IMR-90 (cell line): ENCODE data around the gene MTCL1.

Source experiments
- BHLHE40 ChIP-seq: fragments of 150-350 bp; IDR thresholded peaks from 2 replicates; pipeline ENCODE4 v1.6.1; 2016; ENCODE audit warnings: mild to moderate bottlenecking, low read depth, low read length
- MAFK ChIP-seq: IDR thresholded peaks from 2 replicates; pipeline ENCODE4 v1.6.1; 2012; ENCODE audit warnings: low read depth, low read length, improper control_type of control experiment
- MXI1 ChIP-seq: IDR thresholded peaks from 2 replicates; pipeline ENCODE4 v1.6.1; 2012; ENCODE audit warnings: low read depth, mild to moderate bottlenecking, low read length, moderate library complexity, borderline replicate concordance
- POLR2A ChIP-seq: IDR thresholded peaks from 2 replicates; pipeline ENCODE4 v1.6.1; 2012; ENCODE audit warnings: mild to moderate bottlenecking, low read depth, low read length
- RAD21 ChIP-seq: IDR thresholded peaks from 2 replicates; pipeline ENCODE4 v1.6.1; 2012; ENCODE audit warnings: low read length, improper control_type of control experiment
- RCOR1 ChIP-seq: IDR thresholded peaks from 2 replicates; pipeline ENCODE4 v1.6.1; 2012; ENCODE audit warnings: mild to moderate bottlenecking, low read length, improper control_type of control experiment; ENCODE audit not compliant: insufficient replicate concordance
- RFX5 ChIP-seq: IDR thresholded peaks from 2 replicates; pipeline ENCODE4 v1.8.0; 2012; ENCODE audit warnings: low read depth, mild to moderate bottlenecking, low read length, moderate library complexity
- TF ChIP-seq, protein P1 (sequence below): conservative IDR thresholded peaks from 2 replicates; pipeline ENCODE4 v1.5.1; 2012; ENCODE audit warnings: mild to moderate bottlenecking, low read depth, low read length, improper control_type of control experiment
- TF ChIP-seq, protein P2 (sequence below): fragments of 150-350 bp; IDR thresholded peaks from 2 replicates; pipeline ENCODE4 v1.6.1; 2017; ENCODE audit warnings: mild to moderate bottlenecking, antibody characterized with exemption, low read length, low read depth
- TF ChIP-seq, protein P3 (sequence below): fragments of 150-350 bp; IDR thresholded peaks from 2 replicates; pipeline ENCODE4 v1.6.1; 2016; ENCODE audit warnings: low read depth, mild to moderate bottlenecking, low read length, moderate library complexity, borderline replicate concordance

DNA sequence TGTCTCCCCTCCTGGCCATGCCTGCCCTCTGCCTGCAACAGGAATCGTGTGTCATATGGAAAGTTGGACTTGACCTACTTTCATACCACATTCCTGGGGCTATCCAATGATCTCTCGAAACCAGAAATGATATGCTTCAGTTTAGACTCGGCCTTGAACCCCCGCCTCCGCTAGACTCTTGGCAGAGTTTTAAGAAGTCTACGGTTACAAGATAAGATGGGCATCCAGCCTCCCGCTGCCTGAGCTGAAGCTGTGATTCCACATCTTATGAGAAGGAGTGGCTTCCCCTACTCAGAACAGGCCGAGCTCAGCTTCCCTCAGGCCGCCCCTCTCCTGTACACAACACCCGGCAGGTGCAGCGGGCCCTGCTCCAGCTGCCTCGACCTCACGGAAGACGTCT lies 73.9 kb downstream of the MTCL1 start:
- TF ChIP-seq, protein P1, sequence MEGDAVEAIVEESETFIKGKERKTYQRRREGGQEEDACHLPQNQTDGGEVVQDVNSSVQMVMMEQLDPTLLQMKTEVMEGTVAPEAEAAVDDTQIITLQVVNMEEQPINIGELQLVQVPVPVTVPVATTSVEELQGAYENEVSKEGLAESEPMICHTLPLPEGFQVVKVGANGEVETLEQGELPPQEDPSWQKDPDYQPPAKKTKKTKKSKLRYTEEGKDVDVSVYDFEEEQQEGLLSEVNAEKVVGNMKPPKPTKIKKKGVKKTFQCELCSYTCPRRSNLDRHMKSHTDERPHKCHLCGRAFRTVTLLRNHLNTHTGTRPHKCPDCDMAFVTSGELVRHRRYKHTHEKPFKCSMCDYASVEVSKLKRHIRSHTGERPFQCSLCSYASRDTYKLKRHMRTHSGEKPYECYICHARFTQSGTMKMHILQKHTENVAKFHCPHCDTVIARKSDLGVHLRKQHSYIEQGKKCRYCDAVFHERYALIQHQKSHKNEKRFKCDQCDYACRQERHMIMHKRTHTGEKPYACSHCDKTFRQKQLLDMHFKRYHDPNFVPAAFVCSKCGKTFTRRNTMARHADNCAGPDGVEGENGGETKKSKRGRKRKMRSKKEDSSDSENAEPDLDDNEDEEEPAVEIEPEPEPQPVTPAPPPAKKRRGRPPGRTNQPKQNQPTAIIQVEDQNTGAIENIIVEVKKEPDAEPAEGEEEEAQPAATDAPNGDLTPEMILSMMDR, result no peak
- TF ChIP-seq, protein P2, sequence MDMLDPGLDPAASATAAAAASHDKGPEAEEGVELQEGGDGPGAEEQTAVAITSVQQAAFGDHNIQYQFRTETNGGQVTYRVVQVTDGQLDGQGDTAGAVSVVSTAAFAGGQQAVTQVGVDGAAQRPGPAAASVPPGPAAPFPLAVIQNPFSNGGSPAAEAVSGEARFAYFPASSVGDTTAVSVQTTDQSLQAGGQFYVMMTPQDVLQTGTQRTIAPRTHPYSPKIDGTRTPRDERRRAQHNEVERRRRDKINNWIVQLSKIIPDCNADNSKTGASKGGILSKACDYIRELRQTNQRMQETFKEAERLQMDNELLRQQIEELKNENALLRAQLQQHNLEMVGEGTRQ, result no peak
- no peak for TF ChIP-seq POLR2A
- TF ChIP-seq RAD21, result no peak
- no peak for TF ChIP-seq RFX5
- TF ChIP-seq BHLHE40, result no peak
- no peak for TF ChIP-seq RCOR1
- TF ChIP-seq, protein P3, sequence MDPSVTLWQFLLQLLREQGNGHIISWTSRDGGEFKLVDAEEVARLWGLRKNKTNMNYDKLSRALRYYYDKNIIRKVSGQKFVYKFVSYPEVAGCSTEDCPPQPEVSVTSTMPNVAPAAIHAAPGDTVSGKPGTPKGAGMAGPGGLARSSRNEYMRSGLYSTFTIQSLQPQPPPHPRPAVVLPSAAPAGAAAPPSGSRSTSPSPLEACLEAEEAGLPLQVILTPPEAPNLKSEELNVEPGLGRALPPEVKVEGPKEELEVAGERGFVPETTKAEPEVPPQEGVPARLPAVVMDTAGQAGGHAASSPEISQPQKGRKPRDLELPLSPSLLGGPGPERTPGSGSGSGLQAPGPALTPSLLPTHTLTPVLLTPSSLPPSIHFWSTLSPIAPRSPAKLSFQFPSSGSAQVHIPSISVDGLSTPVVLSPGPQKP, result no peak
- TF ChIP-seq MXI1, result no peak
- TF ChIP-seq MAFK, result no peak
